ENCODE data around the gene CTSW. TPM values are rescaled to one million over a fixed set of nuclear protein-coding genes. Genes with fewer than 3 reads are reported as not detected.
"Not testable (repeated sequence)": the region's sequence is repeated elsewhere in the genome, so short reads cannot be mapped to it uniquely, and the experiment has no call there.

The CTSW gene
- 1 to 10 TPM in 2 of 4 donors, under 1 TPM in 2; 0.92 to 1.4 (median 1.1) TPM for polyA plus RNA-seq (ENCODE audit: insufficient read length in 4 of 4)

- no peak for DNase-seq (ENCODE audit: low read depth in 4 of 4, low spot score in 3 of 4)
Observed at GRCh38 chr11:65879617-65880016, at the start of gene CTSW. Gene CTSW (plus strand): TSS chr11:65879837. CDS start chr11:65879855, 18 bp downstream.

- DNase-seq (ENCODE audit: low read depth in 4 of 4, low spot score in 3 of 4): not testable (repeated sequence)
Observed at GRCh38 chr11:65832231-65832630, 47.4 kb upstream of the CTSW start.

GRCh38 chr11:65833297-65834030 is 46.2 kb upstream of the CTSW start, which contains the start of gene SNX32:
Gene SNX32 (plus strand): TSS chr11:65833963. CDS start chr11:65834066, 103 bp downstream.
- peak; percentile 85 to 89 (median 87) for DNase-seq (ENCODE audit: low read depth in 4 of 4, low spot score in 3 of 4)

- DNase-seq (ENCODE audit: low read depth in 4 of 4, low spot score in 3 of 4): no peak
Observed at GRCh38 chr11:65834202-65834601, 45.4 kb upstream of the CTSW start.

- no peak for DNase-seq (ENCODE audit: low read depth in 4 of 4, low spot score in 3 of 4)
Observed at GRCh38 chr11:65842144-65842543, 37.5 kb upstream of the CTSW start.

GRCh38 chr11:65843811-65844210 is 35.8 kb upstream of the CTSW start:
- no peak for DNase-seq (ENCODE audit: low read depth in 4 of 4, low spot score in 3 of 4)

- DNase-seq (ENCODE audit: low read depth in 4 of 4, low spot score in 3 of 4): no peak
Observed at GRCh38 chr11:65844231-65844872, 35.3 kb upstream of the CTSW start.

GRCh38 chr11:65847746-65848145 is 31.9 kb upstream of the CTSW start:
- no peak for DNase-seq (ENCODE audit: low read depth in 4 of 4, low spot score in 3 of 4)

- DNase-seq (ENCODE audit: low read depth in 4 of 4, low spot score in 3 of 4): not testable (repeated sequence)
Observed at GRCh38 chr11:65848693-65849092, 30.9 kb upstream of the CTSW start.

GRCh38 chr11:65849366-65849765 is 30.3 kb upstream of the CTSW start:
- no peak for DNase-seq (ENCODE audit: low read depth in 4 of 4, low spot score in 3 of 4)

- DNase-seq (ENCODE audit: low read depth in 4 of 4, low spot score in 3 of 4): no peak
Observed at GRCh38 chr11:65849771-65850216, 29.8 kb upstream of the CTSW start.

GRCh38 chr11:65850217-65851082 is 29.2 kb upstream of the CTSW start:
- DNase-seq (ENCODE audit: low read depth in 4 of 4, low spot score in 3 of 4): no peak

- DNase-seq (ENCODE audit: low read depth in 4 of 4, low spot score in 3 of 4): no peak
Observed at GRCh38 chr11:65851083-65851579, 28.5 kb upstream of the CTSW start.

- no peak for DNase-seq (ENCODE audit: low read depth in 4 of 4, low spot score in 3 of 4)
Observed at GRCh38 chr11:65851811-65852507, 27.7 kb upstream of the CTSW start.

- no peak for DNase-seq (ENCODE audit: low read depth in 4 of 4, low spot score in 3 of 4)
Observed at GRCh38 chr11:65852508-65853245, 27.0 kb upstream of the CTSW start.

- no peak for DNase-seq (ENCODE audit: low read depth in 4 of 4, low spot score in 3 of 4)
Observed at GRCh38 chr11:65853246-65853979, 26.2 kb upstream of the CTSW start.

- no peak for DNase-seq (ENCODE audit: low read depth in 4 of 4, low spot score in 3 of 4)
Observed at GRCh38 chr11:65854161-65854592, 25.5 kb upstream of the CTSW start.
